Central memory CD4-positive, alpha-beta T cell (primary cell): ENCODE data around the gene PLEKHM2.

Source experiments
- DNase-seq: peaks from one replicate; pipeline ENCODE4 v3.0.0; 2022

PLEKHM2 gene

GRCh38 chr1:15702722-15703550 lies 18.8 kb downstream of the PLEKHM2 start:
- DNase-seq: no peak

GRCh38 chr1:15703562-15703961 lies 19.4 kb downstream of the PLEKHM2 start:
- no peak for DNase-seq

- no peak for DNase-seq
Measured at GRCh38 chr1:15704526-15705183, 20.5 kb downstream of the PLEKHM2 start.

GRCh38 chr1:15705184-15705566 lies 21.1 kb downstream of the PLEKHM2 start:
- DNase-seq: no peak

GRCh38 chr1:15706751-15707150 lies 22.6 kb downstream of the PLEKHM2 start:
- no peak for DNase-seq

- no peak for DNase-seq
Measured at GRCh38 chr1:15707239-15707925, 23.3 kb downstream of the PLEKHM2 start.

GRCh38 chr1:15708486-15709137 lies 24.5 kb downstream of the PLEKHM2 start:
- no peak for DNase-seq

GRCh38 chr1:15709226-15709625 lies 25.1 kb downstream of the PLEKHM2 start:
- DNase-seq: no peak

- no peak for DNase-seq
Measured at GRCh38 chr1:15712168-15712567, 28.0 kb downstream of the PLEKHM2 start.

- DNase-seq: no peak
Measured at GRCh38 chr1:15714406-15715136, 30.5 kb downstream of the PLEKHM2 start.

GRCh38 chr1:15717418-15718125 lies 33.5 kb downstream of the PLEKHM2 start:
- no peak for DNase-seq

- DNase-seq: no peak
Measured at GRCh38 chr1:15718199-15718601, 34.1 kb downstream of the PLEKHM2 start.

GRCh38 chr1:15719381-15720120 lies 35.4 kb downstream of the PLEKHM2 start:
- no peak for DNase-seq

GRCh38 chr1:15720861-15721260 lies 36.7 kb downstream of the PLEKHM2 start:
- DNase-seq: no peak

- no peak for DNase-seq
Measured at GRCh38 chr1:15722411-15722810, 38.3 kb downstream of the PLEKHM2 start.

- DNase-seq: no peak
Measured at GRCh38 chr1:15722836-15723532, 38.9 kb downstream of the PLEKHM2 start.

GRCh38 chr1:15723631-15724246 lies 39.6 kb downstream of the PLEKHM2 start:
- no peak for DNase-seq

GRCh38 chr1:15724949-15725880 lies 41.1 kb downstream of the PLEKHM2 start:
- no peak for DNase-seq

- DNase-seq: no peak
Measured at GRCh38 chr1:15726508-15726907, 42.4 kb downstream of the PLEKHM2 start.
